Osteoblast (primary cell): ENCODE results near the gene ANKRD55. TPM values are rescaled to one million over a fixed set of nuclear protein-coding genes. Genes with fewer than 3 reads are reported as not detected.

Experiments
- DNase-seq: peaks from one replicate; pipeline ENCODE4 v3.0.0; 2011; ENCODE audit warnings: low spot score, mixed read lengths; ENCODE audit not compliant: insufficient read length; ENCODE audit errors: missing footprints
- H2AFZ ChIP-seq: 2 replicates; pipeline ENCODE4 v1.6.0; 2011; ENCODE audit warnings: mild to moderate bottlenecking, low read length
- H3K27ac ChIP-seq: 2 replicates; pipeline ENCODE4 v1.5.1; 2011; ENCODE audit warnings: mild to moderate bottlenecking, low read depth, low read length, moderate library complexity
- H3K27me3 ChIP-seq: 2 replicates; pipeline ENCODE4 v1.6.0; 2012; ENCODE audit warnings: mild to moderate bottlenecking, control low read depth, inconsistent platforms, low read length, moderate library complexity; ENCODE audit not compliant: insufficient read depth
- H3K36me3 ChIP-seq: 2 replicates; pipeline ENCODE4 v1.5.1; 2011; ENCODE audit warnings: mild to moderate bottlenecking, low read length, control low read depth, moderate library complexity; ENCODE audit not compliant: insufficient read depth
- H3K4me1 ChIP-seq: 2 replicates; pipeline ENCODE4 v1.5.1; 2011; ENCODE audit warnings: mild to moderate bottlenecking, low read length, control low read depth, moderate library complexity; ENCODE audit not compliant: insufficient read depth
- H3K4me2 ChIP-seq: 2 replicates; pipeline ENCODE4 v1.6.0; 2011; ENCODE audit warnings: mild to moderate bottlenecking, low read length; ENCODE audit not compliant: insufficient read depth
- H3K4me3 ChIP-seq: fragments of 200-600 bp; sonication (generic); 3 replicates; pipeline ENCODE4 v1.5.1; 2012; ENCODE audit warnings: mild to moderate bottlenecking, low read length, inconsistent platforms; ENCODE audit not compliant: insufficient read depth
- H3K79me2 ChIP-seq: 2 replicates; pipeline ENCODE4 v1.6.0; 2012; ENCODE audit warnings: mild to moderate bottlenecking, low read length, control low read depth, inconsistent platforms; ENCODE audit not compliant: insufficient read depth
- H3K9me3 ChIP-seq: 2 replicates; pipeline ENCODE4 v1.5.1; 2011; ENCODE audit warnings: low read depth, low read length, control low read depth
- H4K20me1 ChIP-seq: 2 replicates; pipeline ENCODE4 v1.6.0; 2012; ENCODE audit warnings: mild to moderate bottlenecking, low read length, control low read depth; ENCODE audit not compliant: insufficient read depth
- total RNA-seq: library from RNA; depleted of rRNA; stranded (reverse); fragments of >200 nt; gene quantifications from 2 replicates; pipeline ENCODE4 v1.2.3, GENCODE V29; 2012
- TF ChIP-seq, protein P1 (sequence below): IDR thresholded peaks from 2 replicates; pipeline ENCODE4 v1.5.1; 2011; ENCODE audit warnings: mild to moderate bottlenecking, low read depth, low read length, moderate library complexity; ENCODE audit errors: extremely low read depth

ANKRD55 gene
- total RNA-seq, 1 donor: not detected

DNA sequence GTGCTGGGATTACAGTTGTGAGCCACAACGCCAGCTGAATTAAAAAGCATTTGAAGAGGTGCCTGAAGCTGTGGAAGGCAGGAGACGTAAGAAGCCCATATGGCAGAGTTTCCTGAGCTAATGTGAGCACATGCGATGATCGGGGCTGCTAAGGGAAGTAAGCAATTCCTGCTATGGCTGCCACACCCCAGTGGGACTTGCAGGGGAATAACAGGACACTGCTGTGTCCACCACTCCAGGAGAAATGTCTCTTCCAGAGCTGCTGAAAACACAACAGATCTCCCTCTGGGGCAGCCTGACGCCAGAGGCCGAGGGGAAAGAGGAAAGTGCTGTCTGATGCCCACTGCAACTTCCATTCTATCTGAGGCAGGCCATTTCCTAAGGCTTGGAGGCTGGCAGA lies 46.2 kb upstream of the ANKRD55 start:
- Histone ChIP-seq H3K9me3 (no peaks in the 10 kb centered on the region), H3K4me2 (peak overlapping the region; percentile 47), H3K27ac (peak overlapping the region; percentile 62), H3K79me2 (no peaks in the 10 kb centered on the region), H3K4me3 (no peak overlapping the region), H3K27me3 (no peaks in the 10 kb centered on the region), H3K4me1 (peaks cover 26% of the 10 kb centered on the region), H2AFZ (peak overlapping the region; percentile 31), H3K36me3 (no peaks in the 10 kb centered on the region), H4K20me1 (no peaks in the 10 kb centered on the region)
- DNase-seq: peak; percentile 38
- TF ChIP-seq, protein P1, sequence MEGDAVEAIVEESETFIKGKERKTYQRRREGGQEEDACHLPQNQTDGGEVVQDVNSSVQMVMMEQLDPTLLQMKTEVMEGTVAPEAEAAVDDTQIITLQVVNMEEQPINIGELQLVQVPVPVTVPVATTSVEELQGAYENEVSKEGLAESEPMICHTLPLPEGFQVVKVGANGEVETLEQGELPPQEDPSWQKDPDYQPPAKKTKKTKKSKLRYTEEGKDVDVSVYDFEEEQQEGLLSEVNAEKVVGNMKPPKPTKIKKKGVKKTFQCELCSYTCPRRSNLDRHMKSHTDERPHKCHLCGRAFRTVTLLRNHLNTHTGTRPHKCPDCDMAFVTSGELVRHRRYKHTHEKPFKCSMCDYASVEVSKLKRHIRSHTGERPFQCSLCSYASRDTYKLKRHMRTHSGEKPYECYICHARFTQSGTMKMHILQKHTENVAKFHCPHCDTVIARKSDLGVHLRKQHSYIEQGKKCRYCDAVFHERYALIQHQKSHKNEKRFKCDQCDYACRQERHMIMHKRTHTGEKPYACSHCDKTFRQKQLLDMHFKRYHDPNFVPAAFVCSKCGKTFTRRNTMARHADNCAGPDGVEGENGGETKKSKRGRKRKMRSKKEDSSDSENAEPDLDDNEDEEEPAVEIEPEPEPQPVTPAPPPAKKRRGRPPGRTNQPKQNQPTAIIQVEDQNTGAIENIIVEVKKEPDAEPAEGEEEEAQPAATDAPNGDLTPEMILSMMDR: no peak

- Histone ChIP-seq H3K27me3 (no peaks in the 10 kb centered on the region), H3K27ac (peak overlapping the region; percentile 75), H4K20me1 (no peaks in the 10 kb centered on the region), H3K4me1 (peaks cover 26% of the 10 kb centered on the region), H2AFZ (peak overlapping the region; percentile 45), H3K36me3 (no peaks in the 10 kb centered on the region), H3K9me3 (no peaks in the 10 kb centered on the region), H3K79me2 (no peaks in the 10 kb centered on the region), H3K4me2 (peak overlapping the region; percentile 2), H3K4me3 (no peak overlapping the region)
- TF ChIP-seq, protein P1: no peak
- peak; percentile 58 for DNase-seq
These were observed 45.2 kb upstream of the ANKRD55 start for GRCh38 chr5:56278335-56278753.

- peak overlapping the region; percentile 52 for H3K27ac ChIP-seq
- DNase-seq: no peak
- H2AFZ ChIP-seq: no peak overlapping the region
These were observed 44.4 kb upstream of the ANKRD55 start for GRCh38 chr5:56277573-56277972.

GRCh38 chr5:56273376-56273955 lies 40.3 kb upstream of the ANKRD55 start:
- Histone ChIP-seq H2AFZ (no peak overlapping the region), H3K36me3 (no peaks in the 10 kb centered on the region), H3K4me2 (no peak overlapping the region), H3K4me3 (no peak overlapping the region), H3K9me3 (no peaks in the 10 kb centered on the region), H3K27ac (no peak overlapping the region), H3K79me2 (no peaks in the 10 kb centered on the region), H4K20me1 (no peaks in the 10 kb centered on the region), H3K27me3 (no peaks in the 10 kb centered on the region), H3K4me1 (peaks cover 17% of the 10 kb centered on the region)
- DNase-seq: no peak
- TF ChIP-seq, protein P1: no peak

More at GRCh38 chr5:56277573-56277972, 44.4 kb upstream of the ANKRD55 start:
- Histone ChIP-seq H3K4me3 (no peak overlapping the region), H3K27me3 (no peaks in the 10 kb centered on the region), H4K20me1 (no peaks in the 10 kb centered on the region), H3K9me3 (no peaks in the 10 kb centered on the region), H3K4me2 (no peak overlapping the region), H3K4me1 (peaks cover 26% of the 10 kb centered on the region), H3K79me2 (no peaks in the 10 kb centered on the region), H3K36me3 (no peaks in the 10 kb centered on the region)
- TF ChIP-seq, protein P1: no peak
